ENCODE results near the gene RPL10. TPM values are rescaled to one million over a fixed set of nuclear protein-coding genes. Genes with fewer than 3 reads are reported as not detected.

Gene RPL10
- total RNA-seq, 4 donors from 2014 or later, result 4,372 to 6,501 (median 5,244) TPM

DNA sequence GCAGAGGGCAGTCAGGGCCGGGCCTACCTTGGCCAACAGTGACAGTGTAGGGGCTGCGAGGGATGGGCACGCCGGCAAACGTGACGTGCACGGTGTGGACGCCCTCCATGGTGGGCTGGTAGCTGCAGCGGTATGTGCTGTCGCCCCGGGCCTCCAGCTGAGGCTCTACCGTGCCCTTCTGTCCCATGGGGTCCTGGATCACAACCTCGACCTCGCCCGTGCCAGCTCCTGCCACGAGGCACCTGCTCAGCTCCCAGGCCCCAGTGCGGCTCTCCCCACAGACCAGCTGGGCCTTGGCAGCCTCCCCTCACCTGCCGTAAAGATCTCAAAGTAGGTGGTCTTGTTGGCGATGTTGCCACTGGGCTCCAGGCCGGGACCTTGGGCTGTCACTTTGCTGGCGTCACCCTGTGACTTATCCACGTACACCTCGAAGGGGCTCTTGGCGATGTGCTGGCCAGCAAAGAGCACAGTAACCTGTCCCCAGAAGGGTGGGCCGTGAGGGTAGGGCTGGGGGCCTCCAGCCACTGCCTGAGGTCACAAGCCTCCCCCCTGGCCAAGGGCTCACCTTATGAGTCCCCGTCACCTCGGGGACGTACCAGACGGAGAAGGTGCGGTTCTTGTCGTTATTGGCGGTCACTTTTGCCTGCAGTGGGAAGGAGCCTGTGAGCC, 32.0 kb upstream of the RPL10 start:
- no peak for TF ChIP-seq EP300 (IDR thresholded peaks at IDR 0.05)
- TF ChIP-seq, protein P1, sequence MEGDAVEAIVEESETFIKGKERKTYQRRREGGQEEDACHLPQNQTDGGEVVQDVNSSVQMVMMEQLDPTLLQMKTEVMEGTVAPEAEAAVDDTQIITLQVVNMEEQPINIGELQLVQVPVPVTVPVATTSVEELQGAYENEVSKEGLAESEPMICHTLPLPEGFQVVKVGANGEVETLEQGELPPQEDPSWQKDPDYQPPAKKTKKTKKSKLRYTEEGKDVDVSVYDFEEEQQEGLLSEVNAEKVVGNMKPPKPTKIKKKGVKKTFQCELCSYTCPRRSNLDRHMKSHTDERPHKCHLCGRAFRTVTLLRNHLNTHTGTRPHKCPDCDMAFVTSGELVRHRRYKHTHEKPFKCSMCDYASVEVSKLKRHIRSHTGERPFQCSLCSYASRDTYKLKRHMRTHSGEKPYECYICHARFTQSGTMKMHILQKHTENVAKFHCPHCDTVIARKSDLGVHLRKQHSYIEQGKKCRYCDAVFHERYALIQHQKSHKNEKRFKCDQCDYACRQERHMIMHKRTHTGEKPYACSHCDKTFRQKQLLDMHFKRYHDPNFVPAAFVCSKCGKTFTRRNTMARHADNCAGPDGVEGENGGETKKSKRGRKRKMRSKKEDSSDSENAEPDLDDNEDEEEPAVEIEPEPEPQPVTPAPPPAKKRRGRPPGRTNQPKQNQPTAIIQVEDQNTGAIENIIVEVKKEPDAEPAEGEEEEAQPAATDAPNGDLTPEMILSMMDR (IDR thresholded peaks at IDR 0.05), result no peak
- no peak for TF ChIP-seq POLR2A (IDR thresholded peaks at IDR 0.05)
- Histone ChIP-seq H3K4me1 (peaks cover 0 to 33% (median 14%) of the 10 kb centered on the region in 4 donors), H3K4me3 (no peak overlapping the region), H3K9me3 (no peaks in the 10 kb centered on the region), H3K27me3 (no peaks in the 10 kb centered on the region), H3K36me3 (peaks cover 0 to 67% (median 10%) of the 10 kb centered on the region in 3 donors), H3K27ac (peak overlapping the region in 2 of 4 donors; percentile 96 to 97)
- DNase-seq (ENCODE audit: low spot score in 2 of 2), result no peak
- 80 to 82% methylated on average over 12 to 25 of the region's 32 CpGs for WGBS, 2 donors

DNA sequence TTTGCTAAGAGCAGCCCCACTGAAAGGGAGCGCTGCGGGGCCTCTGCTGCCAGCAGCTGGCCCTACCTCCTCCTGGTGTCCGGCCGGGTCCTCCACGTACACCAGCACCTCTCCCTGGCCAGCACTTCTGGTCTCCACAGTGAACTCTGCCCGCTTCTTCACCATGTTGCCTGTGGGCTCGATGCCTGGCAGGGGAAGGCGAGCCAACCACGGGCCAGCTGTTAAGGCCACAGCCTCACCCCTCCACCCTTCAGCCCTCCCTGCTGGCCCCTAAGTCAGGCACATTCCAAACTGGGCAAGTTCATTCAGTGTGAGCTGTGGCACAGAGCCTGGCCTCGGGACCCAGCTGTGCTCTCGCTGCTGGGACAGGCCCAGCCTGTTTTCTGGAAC, 31.5 kb upstream of the RPL10 start:
- peaks cover 0 to 33% (median 14%) of the 10 kb centered on the region in 4 donors for H3K4me1 ChIP-seq
- TF ChIP-seq EP300 (IDR thresholded peaks at IDR 0.05) (no peak), POLR2A (IDR thresholded peaks at IDR 0.05) (no peak)
- TF ChIP-seq, protein P1 (IDR thresholded peaks at IDR 0.05), result no peak
- H3K4me3 ChIP-seq, result no peak overlapping the region
- 62 to 70% methylated on average over 8 to 11 of the region's 11 CpGs for WGBS, 2 donors
- no peaks in the 10 kb centered on the region for H3K27me3 ChIP-seq
- H3K27ac ChIP-seq, result peak overlapping the region in 2 of 4 donors; percentile 96 to 97
- no peak for DNase-seq (ENCODE audit: low spot score in 2 of 2)
- H3K36me3 ChIP-seq, result peaks cover 0 to 62% (median 10%) of the 10 kb centered on the region in 3 donors
- no peaks in the 10 kb centered on the region for H3K9me3 ChIP-seq

- Histone ChIP-seq H3K27ac (peak overlapping the region; percentile 88 to 97 (median 94)), H3K9me3 (no peaks in the 10 kb centered on the region), H3K27me3 (no peaks in the 10 kb centered on the region), H3K4me1 (peaks cover 0 to 43% (median 18%) of the 10 kb centered on the region in 4 donors), H3K36me3 (peaks cover 0 to 51% (median 10%) of the 10 kb centered on the region in 3 donors), H3K4me3 (peak overlapping the region in 3 of 4 donors; percentile 35 to 83 (median 45))
- TF ChIP-seq, protein P1 (IDR thresholded peaks at IDR 0.05), result no peak
- no peak for TF ChIP-seq EP300 (IDR thresholded peaks at IDR 0.05)
- no peak for TF ChIP-seq POLR2A (IDR thresholded peaks at IDR 0.05)
- 72% methylated on average over 19 of the region's 31 CpGs; no CpG with 5 or more reads in 1 of the 2 donors for WGBS, 2 donors
- no peak for DNase-seq (ENCODE audit: low spot score in 2 of 2)
Measured at GRCh38 chrX:154367474-154368308, 30.5 kb upstream of the RPL10 start.

- no peaks in the 10 kb centered on the region for H3K9me3 ChIP-seq
- peak overlapping the region; percentile 35 to 83 (median 54) for H3K4me3 ChIP-seq
- H3K36me3 ChIP-seq, result peaks cover 0 to 42% (median 10%) of the 10 kb centered on the region in 3 donors
- H3K27ac ChIP-seq, result peak overlapping the region; percentile 88 to 97 (median 94)
- no peaks in the 10 kb centered on the region for H3K27me3 ChIP-seq
- DNase-seq (ENCODE audit: low spot score in 2 of 2), result peak; percentile 45 to 69
- H3K4me1 ChIP-seq, result peaks cover 0 to 54% (median 20%) of the 10 kb centered on the region in 4 donors
- TF ChIP-seq, protein P1 (IDR thresholded peaks at IDR 0.05), result no peak
- TF ChIP-seq EP300 (IDR thresholded peaks at IDR 0.05) (peak in 1 of 2 donors; percentile 51), POLR2A (IDR thresholded peaks at IDR 0.05) (peak in 1 of 2 donors; percentile 24)
- 39% methylated on average over 11 of the region's 16 CpGs; no CpG with 5 or more reads in 1 of the 2 donors for WGBS, 2 donors
Measured at GRCh38 chrX:154368630-154369448, 29.3 kb upstream of the RPL10 start.

All from tibial nerve (tissue), 4 donors.